ENCODE results near the gene CYP26B1. TPM values are rescaled to one million over a fixed set of nuclear protein-coding genes. Genes with fewer than 3 reads are reported as not detected.

Gene CYP26B1
- total and polyA plus RNA-seq, 9 of the 15 experiments (the other 6 are each of a cell fraction or from before 2014, with no cell fraction given): 0.01 to 0.13 (median 0.04) TPM; not detected in 6

GRCh38 chr2:72144632-72145288 lies 2.9 kb downstream of the CYP26B1 start:
- no TSS peak for BruUV-seq (replicated peaks)
- DNase-seq (ENCODE audit: extremely low read depth in 1 of 4, low spot score in 3 of 4): no peak
- no peaks in the 10 kb centered on the region; the same call in 1 of the 2 replicates for H4K20me1 ChIP-seq (replicated peaks; ENCODE audit: control insufficient read depth, insufficient read depth, low read length)
- FAIRE-seq: no peak
- H3K27ac ChIP-seq (ENCODE audit: extremely low read depth, low read depth, low read length): no peak overlapping the region
- intact Hi-C loops (cut with micrococcal nuclease): no loop called here
- H3K9me3 ChIP-seq (replicated peaks; ENCODE audit: control insufficient read depth, insufficient read depth, low read depth, low read length): no peaks in the 10 kb centered on the region
- 64% methylated on average over 21 of the region's 63 CpGs for WGBS (ENCODE audit: insufficient coverage, low coverage, missing lambda C conversion rate)
- no peak overlapping the region for H3K4me2 ChIP-seq (ENCODE audit: insufficient read depth, low read length)
- H3K36me3 ChIP-seq (ENCODE audit: control insufficient read depth, insufficient read depth, low read length): no peaks in the 10 kb centered on the region
- no peak overlapping the region for H2AFZ ChIP-seq (ENCODE audit: low read depth, low read length)
- H3K4me3 ChIP-seq: no peak overlapping the region
- H3K27me3 ChIP-seq (ENCODE audit: control insufficient read depth in 2 of 2, insufficient read depth in 2 of 2, low read length in 2 of 2): peaks cover 9 to 36% of the 10 kb centered on the region in 2 experiments; a peak in 4 of 5 replicates
- in situ Hi-C loops (cut with MboI): no loop called here
- no peaks in the 10 kb centered on the region for H3K79me2 ChIP-seq (ENCODE audit: control insufficient read depth, insufficient read depth, low read length)
- no peaks in the 10 kb centered on the region for H3K9me1 ChIP-seq (ENCODE audit: control insufficient read depth, insufficient read depth, low read length)
- no peak overlapping the region for H3K9ac ChIP-seq (ENCODE audit: insufficient read depth in 1 of 2, low read depth in 2 of 2, low read length in 2 of 2)
- TF ChIP-seq ZNF655 (CRISPR knock-in tag; IDR thresholded peaks at IDR 0.05): no peak
- TF ChIP-seq SRF (CRISPR knock-in tag; IDR thresholded peaks at IDR 0.05): no peak
- TF ChIP-seq STAT5A (IDR thresholded peaks at IDR 0.05; ENCODE audit: borderline replicate concordance, low read length): no peak
- peaks cover 0 to 27% of the 10 kb centered on the region in 2 experiments; a peak in 2 of 5 replicates for H3K4me1 ChIP-seq (replicated peaks in 1 of 2; ENCODE audit: control insufficient read depth in 2 of 2, insufficient read depth in 2 of 2, low read length in 2 of 2)
- POLR2A ChIA-PET: no interaction called here
- CTCF ChIA-PET (ENCODE audit: low intra/inter-chr PET ratio): no interaction called here
- ATAC-seq: no peak

GRCh38 chr2:72144274-72144631 lies 3.4 kb downstream of the CYP26B1 start:
- BruUV-seq (replicated peaks): no TSS peak
- FAIRE-seq (no peak), DNase-seq (ENCODE audit: extremely low read depth in 1 of 4, low spot score in 3 of 4) (no peak), ATAC-seq (no peak)
- ChIA-PET CTCF (ENCODE audit: low intra/inter-chr PET ratio) (no interaction called here), POLR2A (no interaction called here)
- H3K4me3 ChIP-seq: no peak overlapping the region
- H3K4me2 ChIP-seq (ENCODE audit: insufficient read depth, low read length): no peak overlapping the region
- H3K36me3 ChIP-seq (ENCODE audit: control insufficient read depth, insufficient read depth, low read length): no peaks in the 10 kb centered on the region
- no peaks in the 10 kb centered on the region for H3K9me3 ChIP-seq (replicated peaks; ENCODE audit: control insufficient read depth, insufficient read depth, low read depth, low read length)
- 61% methylated on average over 3 of the region's 23 CpGs for WGBS (ENCODE audit: insufficient coverage, low coverage, missing lambda C conversion rate)
- intact Hi-C loops (cut with micrococcal nuclease) (no loop called here), in situ Hi-C loops (cut with MboI) (no loop called here)
- no peak for TF ChIP-seq TSHZ1 (CRISPR knock-in tag; IDR thresholded peaks at IDR 0.05)
- no peaks in the 10 kb centered on the region; the same call in 1 of the 2 replicates for H4K20me1 ChIP-seq (replicated peaks; ENCODE audit: control insufficient read depth, insufficient read depth, low read length)
- no peak overlapping the region for H3K27ac ChIP-seq (ENCODE audit: extremely low read depth, low read depth, low read length)
- H3K9me1 ChIP-seq (ENCODE audit: control insufficient read depth, insufficient read depth, low read length): no peaks in the 10 kb centered on the region
- peaks cover 4 to 31% of the 10 kb centered on the region in 2 experiments; a peak in 3 of 5 replicates for H3K27me3 ChIP-seq (ENCODE audit: control insufficient read depth in 2 of 2, insufficient read depth in 2 of 2, low read length in 2 of 2)
- no peaks in the 10 kb centered on the region for H3K79me2 ChIP-seq (ENCODE audit: control insufficient read depth, insufficient read depth, low read length)
- H3K9ac ChIP-seq (ENCODE audit: insufficient read depth in 1 of 2, low read depth in 2 of 2, low read length in 2 of 2): no peak overlapping the region
- peaks cover 0 to 23% of the 10 kb centered on the region in 2 experiments; a peak in 2 of 5 replicates for H3K4me1 ChIP-seq (replicated peaks in 1 of 2; ENCODE audit: control insufficient read depth in 2 of 2, insufficient read depth in 2 of 2, low read length in 2 of 2)
- H2AFZ ChIP-seq (ENCODE audit: low read depth, low read length): no peak overlapping the region
